GM21447 (cell line): ENCODE data around the gene POLRMT.
"Not testable (repeated sequence)": the region's sequence is repeated elsewhere in the genome, so short reads cannot be mapped to it uniquely, and the experiment has no call there.

Experiments used
- ATAC-seq: cut with Tn5 transposase; IDR thresholded peaks from one replicate; pipeline ENCODE4 v1.9.1; 2021; ENCODE audit not compliant: unreplicated experiment

POLRMT gene

DNA sequence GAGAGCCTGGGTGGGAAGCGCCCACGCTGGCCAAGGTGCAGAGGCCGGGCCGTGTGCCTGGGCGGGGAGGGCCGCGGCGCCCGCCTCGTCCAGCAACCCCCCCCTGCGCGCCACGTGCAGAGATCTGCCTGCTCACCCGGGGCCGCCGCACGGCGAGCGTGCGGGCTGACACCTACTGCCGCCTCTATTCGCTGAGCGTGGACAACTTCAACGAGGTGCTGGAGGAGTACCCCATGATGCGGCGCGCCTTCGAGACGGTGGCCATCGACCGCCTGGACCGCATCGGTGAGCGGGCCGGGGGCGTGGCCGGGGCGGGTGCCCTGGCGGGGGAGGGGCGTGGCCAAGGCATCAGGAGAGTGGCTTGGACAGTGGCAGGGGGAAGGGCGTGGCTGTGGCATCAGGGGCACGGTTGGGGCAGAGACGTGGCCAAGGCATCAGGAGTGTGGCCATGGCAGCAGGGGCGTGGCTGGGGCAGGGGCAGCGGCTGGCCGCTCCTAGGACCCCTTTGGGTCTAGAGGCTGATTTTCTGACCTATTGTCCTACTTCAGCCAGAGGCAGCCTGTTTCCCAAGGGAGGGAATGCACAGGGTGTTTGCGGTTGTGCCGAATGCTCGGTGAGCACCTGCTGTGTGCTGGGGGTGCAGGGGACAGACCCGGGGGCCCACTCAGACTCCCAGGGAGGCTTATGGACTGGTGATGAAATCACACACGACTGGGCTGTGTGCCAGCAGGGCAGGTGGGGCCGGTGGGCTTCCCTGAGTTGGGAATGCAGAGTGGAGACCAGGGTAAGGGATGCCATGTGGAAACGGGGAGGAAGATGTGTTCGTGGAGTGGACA is 19.4 kb downstream of the POLRMT start:
- ATAC-seq, result no peak

DNA sequence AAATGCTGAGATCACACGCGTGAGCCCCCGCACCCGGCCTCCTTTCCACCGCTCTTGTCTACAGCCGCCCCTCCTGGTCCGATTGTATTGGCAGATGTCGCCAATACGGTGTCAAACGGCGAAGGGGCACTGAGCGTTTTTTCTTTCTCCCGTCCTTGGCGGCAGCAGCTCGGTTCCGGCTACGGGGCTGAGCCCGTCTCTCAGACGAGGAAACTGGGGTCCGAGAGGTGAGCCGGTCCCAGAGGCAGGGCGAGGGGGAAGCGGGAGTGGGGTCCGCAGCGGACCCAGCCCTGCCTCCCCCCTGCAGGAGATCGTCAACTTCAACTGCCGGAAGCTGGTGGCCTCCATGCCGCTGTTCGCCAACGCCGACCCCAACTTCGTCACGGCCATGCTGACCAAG is 20.4 kb downstream of the POLRMT start:
- no peak for ATAC-seq

DNA sequence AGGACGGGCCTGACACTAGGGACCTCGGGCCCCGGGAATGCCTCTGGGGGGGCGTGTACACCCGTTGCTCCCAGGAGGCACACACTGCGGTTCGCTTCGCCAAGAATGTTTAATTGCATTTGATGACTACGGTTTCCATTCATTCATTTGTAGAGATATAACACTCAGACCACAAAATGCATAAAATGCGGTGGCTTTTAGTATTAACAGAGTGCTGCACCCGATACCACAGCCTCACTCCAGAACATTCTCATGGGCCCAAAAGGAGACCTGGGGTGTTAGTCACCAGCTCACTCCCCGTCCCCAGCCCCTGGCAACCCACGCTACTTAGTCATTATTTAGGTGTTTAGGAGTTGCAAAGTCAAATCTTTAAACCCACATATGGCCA is 21.9 kb downstream of the POLRMT start:
- ATAC-seq, result no peak

DNA sequence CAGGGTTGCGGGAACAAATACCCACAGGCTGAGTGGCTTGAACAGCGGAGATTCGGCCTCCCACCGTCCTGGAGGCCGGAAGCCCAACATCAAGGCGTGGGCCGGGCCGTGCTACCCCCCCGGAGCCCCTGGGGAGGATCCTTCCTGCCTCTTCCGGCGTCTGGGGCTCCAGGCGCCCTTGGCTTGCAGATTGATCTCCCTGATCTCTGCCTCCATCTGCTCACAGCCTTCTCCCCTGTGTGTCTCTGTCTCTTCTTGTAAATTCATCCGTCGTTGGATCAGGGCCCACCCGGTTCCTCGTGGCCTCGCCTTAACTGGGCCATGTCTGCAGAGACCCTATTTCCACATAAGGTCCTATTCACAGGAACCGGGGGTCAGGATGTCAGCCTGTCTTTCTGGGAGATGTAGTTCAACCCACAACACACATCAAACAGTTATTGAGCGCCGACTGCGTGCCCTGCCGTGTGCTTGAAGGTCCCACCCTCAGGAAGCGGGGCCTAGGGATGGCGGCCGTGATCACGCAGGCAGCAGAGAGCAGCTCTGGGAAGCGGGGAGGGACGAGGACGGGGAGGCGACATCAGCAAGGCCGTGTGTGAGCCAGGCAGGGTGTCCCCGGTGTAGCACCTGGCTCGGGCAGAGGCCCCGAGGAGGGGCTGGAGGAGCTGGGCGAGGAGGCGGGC is 22.4 kb downstream of the POLRMT start:
- ATAC-seq, result peak; percentile 42

DNA sequence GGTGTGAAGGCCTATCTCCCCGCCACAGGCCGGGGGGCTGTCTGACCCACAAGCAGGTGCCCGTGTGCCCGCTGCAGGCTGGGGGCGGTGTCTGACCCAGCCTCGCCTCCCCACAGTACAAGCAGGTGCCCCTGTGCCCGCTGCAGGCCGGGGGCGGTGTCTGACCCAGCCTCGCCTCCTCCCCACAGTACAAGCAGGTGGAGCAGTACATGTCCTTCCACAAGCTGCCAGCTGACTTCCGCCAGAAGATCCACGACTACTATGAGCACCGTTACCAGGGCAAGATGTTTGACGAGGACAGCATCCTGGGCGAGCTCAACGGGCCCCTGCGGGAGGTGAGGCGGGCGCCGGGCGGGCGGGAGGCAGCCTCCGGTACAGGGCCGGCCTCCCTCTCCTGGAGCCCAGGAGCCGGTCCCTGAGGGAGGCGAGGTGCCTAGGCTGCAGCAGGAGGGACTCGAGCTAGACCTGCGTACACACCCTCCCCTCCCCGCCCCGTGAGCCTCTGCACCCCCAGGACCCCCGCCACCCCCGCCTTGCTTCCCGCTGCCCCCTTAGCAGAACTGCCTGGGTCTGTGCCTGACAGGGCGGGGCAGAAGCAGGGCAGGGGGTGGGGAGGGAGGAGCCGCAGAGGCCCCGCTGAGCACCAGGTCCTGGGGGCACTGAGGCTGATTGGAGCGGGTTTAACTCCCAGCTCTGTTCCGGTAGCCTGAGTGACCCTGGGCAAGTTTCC is 23.1 kb downstream of the POLRMT start:
- no peak for ATAC-seq

DNA sequence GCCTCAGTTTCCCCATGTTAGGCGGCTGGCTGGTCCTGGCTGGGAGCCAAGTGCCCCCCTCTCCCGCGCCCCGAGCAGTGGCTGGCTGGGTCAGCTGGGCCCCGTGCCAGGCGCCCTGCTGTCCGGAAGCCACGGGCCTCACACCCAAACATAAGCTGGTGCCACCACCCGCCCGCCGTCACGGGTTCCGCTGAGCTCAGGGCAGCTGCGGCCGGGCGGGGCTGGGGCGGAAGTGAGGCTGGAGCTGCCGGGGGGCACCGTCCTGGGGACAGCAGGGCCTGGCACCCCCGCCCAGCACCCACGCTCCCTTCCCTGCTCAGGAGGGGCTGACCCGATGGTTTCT is 24.4 kb downstream of the POLRMT start:
- no peak for ATAC-seq

DNA sequence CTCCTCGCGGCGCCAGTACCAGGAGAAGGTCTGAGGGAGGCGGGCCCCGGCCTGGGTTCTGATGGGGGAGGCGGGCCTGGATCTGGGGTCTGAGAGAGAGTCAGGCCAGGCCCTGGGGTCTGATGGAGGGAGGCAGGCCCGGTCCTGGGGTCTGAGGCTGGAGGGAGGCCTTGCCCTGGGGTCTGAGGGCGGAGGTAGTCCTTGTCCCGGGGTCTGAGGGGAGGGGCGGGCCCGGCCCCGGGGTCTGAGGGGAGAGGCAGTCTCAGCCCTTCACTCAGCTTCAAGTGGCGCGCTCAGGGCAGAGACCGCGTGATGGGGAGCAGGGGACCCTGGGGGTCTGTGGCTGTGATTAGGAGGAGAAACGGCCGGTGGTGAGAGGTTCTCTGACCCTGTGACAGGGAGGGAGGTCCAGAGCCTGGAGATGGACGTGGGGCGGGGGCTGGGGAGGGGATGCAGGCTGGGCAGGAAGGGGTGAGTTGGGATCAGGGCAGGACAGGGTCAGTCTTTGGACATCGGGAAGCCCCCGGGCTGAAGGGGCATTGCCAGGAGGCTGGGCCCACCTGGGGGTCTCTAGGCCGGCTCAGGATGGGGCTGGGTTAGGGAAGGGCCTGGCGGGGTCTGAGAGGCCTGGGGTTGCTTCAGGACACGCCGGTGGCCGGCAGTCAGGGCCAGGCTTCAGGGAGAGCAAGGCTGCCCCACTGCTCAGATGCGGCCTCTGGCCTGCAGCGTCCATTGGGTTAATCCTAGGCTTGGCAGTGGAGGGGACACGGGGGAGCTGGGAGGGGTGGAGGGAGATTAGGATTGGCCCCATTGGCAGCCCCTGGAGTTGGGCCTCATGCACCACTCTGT is 25.0 kb downstream of the POLRMT start:
- ATAC-seq, result no peak

DNA sequence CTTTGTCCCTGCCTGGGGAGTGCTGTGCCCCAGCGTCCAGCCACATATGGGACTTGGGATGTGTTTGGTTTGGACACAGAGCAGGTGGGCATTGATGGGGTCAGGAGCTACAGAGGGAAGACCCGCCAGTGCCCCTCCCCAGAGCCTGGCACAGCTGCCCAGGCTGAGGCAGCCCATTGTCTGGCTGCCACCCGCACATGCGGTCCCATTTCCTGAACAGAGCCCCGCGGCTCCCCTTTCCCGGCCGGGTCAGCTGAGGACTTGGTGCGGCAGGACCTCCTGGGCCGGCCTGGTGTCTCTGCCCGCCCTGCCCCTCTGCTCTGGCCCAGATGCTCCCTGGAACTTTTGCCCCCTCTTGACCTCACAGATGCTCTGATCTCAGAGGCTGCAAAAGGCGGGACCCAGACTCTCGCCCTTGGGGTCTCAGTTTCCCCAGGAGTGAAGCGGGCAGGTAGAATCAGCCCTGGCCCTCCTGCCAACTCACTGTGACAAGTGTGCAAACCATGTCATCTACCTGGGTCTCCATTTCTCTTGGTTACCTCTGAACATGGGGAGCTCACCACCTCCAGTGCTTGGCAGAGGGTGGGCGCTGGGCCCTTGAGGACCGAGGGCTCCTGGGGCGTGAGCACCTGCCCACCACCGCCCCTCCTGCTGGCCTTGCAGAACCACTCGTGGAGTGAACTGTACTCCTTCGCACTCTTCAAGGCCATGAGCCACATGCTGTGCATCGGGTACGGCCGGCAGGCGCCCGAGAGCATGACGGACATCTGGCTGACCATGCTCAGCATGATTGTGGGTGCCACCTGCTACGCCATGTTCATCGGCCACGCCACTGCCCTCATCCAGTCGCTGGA is 25.8 kb downstream of the POLRMT start:
- no peak for ATAC-seq

DNA sequence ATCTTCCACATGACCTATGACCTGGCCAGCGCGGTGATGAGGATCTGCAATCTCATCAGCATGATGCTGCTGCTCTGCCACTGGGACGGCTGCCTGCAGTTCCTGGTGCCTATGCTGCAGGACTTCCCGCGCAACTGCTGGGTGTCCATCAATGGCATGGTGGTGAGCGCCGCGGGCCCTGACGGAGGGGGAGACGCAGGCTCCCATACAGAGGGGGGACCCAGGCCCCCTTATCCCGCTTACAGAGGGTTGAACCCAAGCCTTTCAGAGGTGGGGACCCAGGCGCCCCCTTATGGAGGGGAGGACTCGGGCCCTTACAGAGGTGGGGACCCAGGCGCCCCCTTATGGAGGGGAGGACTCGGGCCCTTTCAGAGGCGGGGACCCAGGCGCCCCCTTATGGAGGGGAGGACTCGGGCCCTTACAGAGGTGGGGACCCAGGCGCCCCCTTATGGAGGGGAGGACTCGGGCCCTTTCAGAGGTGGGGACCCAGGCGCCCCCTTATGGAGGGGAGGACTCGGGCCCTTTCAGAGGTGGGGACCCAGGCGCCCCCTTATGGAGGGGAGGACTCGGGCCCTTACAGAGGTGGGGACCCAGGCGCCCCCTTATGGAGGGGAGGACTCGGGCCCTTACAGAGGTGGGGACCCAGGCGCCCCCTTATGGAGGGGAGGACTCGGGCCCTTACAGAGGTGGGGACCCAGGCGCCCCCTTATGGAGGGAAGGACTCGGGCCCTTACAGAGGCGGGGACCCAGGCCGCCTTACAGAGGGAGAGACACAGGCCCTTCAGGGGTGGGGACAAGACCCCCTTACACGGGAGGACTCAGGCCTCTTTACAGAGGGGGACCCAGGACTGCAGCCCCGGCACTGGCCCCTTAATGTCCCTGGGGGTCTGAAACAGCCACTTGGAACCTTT is 28.0 kb downstream of the POLRMT start:
- not testable (repeated sequence) for ATAC-seq

DNA sequence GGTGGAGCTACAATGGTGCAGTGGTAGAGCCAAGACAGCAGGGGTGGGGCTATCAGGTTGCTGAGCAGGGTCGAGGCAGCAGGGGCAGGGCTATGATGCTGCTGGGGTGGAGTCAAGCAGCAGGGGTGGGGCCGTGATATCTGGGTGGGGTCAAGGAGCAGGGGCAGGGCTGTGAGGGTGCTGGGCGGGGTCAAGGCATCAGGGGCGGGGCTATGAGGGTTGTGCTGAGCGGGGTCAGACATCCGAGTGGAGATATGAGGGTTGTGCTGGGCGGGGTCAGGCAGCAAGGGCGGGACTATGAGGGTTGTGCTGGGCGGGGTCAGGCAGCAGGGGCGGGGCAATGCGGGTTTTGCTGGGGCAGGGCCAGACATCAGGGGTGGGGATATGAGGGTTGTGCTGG is 29.0 kb downstream of the POLRMT start:
- no peak for ATAC-seq

DNA sequence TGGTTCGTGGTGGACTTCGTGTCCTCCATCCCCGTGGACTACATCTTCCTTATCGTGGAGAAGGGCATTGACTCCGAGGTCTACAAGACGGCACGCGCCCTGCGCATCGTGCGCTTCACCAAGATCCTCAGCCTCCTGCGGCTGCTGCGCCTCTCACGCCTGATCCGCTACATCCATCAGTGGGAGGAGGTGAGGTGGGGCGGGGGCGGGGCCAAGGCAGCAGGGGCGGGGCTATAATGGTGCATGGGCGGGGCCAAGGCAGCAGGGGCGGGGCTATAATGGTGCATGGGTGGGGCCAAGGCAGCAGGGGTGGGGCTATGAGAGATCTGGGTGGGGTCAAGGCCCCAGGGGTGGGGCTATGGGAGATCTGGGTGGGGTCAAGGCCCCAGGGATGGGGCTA is 29.6 kb downstream of the POLRMT start:
- ATAC-seq, result not testable (repeated sequence)

DNA sequence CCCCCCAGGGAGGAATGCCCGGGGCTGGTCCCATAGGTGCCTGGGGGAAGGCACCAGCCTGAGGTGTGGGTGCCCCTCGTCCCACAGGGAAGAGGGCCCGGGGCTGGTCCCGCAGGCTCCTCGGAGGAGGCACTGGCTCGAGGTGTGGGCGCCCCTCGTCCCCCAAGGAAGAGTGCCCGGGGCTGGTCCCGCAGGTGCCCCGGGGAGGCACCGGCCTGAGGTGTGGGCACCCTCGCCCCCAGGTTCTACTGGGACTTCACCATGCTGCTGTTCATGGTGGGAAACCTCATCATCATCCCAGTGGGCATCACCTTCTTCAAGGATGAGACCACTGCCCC is 30.1 kb downstream of the POLRMT start:
- ATAC-seq, result not testable (repeated sequence)

DNA sequence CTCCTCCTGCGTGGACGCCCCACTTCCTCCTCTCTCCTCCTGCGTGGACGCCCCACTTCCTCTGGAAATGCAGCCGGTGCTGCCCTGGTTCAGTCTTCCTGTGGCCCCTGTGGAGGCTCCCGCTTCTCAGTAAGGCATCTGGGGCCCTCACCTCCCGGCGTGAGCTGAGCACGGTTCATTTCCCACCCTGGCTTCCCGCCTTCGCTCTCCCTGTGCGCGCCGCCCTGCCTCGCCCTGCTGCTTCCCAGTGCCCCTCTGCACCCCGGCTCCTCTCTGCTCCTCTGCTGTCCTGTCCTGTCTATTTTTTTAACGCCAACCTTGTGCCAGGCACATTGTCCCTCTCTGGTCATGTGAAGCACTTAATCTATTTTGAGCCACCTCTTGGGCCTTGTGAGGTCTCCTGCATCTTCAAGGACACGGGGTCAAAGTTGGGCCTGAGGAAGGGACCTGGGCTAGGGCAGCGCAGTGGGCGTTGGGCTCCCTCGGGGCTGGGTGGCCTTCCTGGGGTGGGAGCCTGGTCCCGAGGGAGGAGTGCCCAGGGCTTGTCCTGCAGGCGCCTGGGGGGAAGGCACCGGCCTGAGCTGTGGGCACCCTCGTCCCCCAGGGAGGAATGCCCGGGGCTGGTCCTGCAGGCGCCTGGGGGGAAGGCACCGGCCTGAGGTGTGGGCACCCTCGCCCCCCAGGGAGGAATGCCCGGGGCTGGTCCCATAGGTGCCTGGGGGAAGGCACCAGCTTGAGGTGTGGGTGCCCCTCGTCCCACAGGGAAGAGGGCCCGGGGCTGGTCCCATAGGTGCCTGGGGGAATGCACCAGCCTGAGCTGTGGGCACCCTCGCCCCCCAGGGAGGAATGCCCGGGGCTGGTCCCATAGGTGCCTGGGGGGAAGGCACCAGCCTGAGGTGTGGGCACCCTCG is 30.7 kb downstream of the POLRMT start:
- ATAC-seq, result no peak

DNA sequence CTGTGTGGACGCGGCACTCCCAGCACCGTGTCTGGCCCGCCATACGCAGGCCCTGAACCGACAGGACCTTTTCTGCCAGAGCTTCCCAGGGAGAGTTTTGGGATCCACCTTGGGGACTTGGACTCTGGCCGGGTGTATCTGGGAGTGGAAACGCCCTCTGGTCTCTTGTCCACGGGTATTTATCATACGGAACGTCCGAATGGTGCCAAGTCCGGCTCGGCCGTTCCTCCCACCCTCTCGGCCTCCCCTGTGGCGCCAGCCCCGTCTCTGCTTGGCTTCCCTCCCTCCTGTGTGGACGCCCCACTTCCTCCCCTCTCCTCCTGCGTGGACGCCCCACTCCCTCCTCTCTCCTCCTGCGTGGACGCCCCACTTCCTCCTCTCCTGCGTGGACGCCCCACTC is 31.5 kb downstream of the POLRMT start:
- ATAC-seq, result no peak

DNA sequence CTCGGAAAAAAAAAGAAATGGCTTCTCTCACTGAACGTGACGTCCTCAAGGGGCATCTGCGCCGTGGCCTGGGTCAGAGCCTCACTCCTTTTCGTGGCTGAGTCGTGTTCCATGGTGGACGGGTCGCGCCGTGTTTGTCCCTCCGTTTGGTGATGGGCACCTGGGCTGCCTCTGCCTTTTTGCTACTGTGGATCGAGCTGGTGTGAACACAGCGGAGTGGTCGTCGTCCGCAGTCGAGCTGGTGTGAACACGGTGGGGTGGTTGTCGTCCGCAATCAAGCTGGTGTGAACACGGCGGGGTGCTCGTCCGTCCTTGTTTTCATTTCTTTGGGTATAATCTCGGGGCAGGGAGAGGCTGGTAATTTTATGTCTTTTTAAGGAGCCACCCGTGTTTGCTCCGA is 32.0 kb downstream of the POLRMT start:
- ATAC-seq, result no peak

DNA sequence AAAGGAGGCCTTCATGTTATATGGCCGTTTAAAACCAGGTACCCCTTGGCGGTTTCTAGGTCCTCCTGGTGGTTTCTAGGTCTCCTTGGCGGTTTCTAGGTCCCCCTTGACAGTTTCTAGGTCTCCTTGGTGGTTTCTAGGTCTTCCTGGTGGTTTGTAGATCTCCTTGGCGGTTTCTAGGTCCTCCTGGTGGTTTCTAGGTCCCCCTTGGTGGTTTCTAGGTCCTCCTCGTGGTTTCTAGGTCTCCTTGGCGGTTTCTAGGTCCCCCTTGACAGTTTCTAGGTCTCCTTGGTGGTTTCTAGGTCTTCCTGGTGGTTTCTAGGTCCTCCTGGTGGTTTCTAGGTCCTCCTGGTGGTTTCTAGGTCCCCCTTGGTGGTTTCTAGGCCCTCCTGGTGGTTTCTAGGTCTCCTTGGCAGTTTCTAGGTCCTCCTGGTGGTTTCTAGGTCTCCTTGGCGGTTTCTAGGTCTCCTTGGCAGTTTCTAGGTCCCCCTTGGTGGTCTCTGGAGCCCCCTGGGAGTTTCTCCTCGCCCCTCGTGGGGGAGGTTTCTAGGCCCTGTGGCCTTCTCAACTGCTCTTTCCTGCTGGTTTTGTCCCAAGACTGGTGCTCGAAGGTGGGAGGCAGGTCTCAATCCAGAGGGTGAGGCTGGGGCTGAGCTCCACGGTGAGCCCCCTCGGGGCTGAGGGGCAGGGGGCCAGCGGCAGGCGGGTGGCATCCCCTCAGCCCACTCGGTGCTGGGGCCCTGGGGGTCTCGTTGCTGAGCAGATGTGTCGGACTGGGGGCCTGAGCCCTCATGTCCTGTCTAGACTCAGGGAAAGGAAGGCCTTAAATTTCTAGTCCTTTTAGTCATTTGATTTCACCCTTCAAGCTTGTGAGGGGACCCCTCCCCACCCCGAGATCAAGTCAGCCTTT is 35.7 kb downstream of the POLRMT start:
- ATAC-seq, result no peak

DNA sequence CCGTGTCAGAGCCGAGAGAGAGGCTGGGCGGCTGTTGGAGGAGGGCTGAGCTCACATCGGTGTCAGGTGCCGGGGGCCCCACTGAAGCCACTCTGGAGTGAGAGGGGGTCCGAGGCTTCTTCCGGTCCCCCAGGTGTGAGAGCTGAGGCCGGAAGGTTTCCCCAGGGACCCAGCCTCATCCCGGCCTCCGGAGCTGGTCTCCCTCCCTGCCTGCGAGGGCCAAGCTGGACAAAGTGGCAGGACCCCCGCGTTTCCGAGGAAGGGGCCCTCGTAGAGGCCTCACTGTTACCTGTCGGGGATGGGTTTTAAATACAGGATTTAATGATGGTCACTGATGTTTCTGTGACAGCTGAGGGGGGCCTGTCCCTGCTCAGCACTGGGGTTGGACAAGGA is 37.1 kb downstream of the POLRMT start:
- ATAC-seq, result no peak
